ENCODE data around the gene SNX15. TPM values are rescaled to one million over a fixed set of nuclear protein-coding genes. Genes with fewer than 3 reads are reported as not detected.

SNX15 gene
- total RNA-seq, 1 donor from 2014 or later: 17.0 TPM

DNA sequence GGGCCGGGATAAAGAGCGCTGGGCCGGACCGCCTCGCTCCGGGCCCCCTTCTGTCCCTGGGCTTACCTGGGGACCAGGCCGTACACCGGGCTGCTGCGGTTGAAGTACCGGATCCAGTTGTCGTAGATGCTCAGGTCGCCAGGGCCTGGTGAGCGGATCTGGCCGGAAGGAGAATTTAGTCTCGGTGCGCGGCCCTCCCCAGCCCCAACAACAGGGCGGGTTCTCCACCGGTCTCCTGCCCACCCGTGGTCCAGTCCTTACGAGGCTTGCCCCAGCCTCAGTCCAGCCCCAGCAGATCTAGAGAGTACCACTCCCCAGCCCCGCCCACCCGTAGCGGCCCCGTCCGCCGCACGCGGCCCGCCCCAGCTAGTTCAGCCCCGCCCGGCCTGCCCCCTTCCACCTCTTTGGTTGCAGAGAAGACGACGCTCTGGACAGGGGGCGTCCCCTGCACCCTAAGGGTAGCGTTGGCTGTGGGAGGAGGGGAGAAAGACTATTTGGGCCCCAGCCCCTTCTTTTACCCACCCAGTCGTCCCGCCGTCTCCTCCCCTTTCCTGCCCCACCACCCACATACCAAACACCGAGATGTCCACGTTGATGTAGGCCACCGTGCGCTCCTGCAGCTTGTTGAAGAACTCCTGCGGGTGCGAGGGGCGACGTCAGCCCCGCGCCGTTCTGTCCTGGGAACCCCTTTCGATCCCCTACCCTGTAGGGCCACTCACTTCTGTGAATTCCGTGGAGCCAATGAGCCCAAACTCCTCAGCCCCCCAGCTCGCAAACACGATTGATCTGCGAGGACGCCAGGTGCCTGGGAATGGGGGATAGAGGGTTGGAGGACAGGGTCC lies 20.6 kb downstream of the SNX15 start:
- DNase-seq (ENCODE audit: low spot score): no peak
- intact Hi-C loops (cut with DNase I): no loop called here

DNA sequence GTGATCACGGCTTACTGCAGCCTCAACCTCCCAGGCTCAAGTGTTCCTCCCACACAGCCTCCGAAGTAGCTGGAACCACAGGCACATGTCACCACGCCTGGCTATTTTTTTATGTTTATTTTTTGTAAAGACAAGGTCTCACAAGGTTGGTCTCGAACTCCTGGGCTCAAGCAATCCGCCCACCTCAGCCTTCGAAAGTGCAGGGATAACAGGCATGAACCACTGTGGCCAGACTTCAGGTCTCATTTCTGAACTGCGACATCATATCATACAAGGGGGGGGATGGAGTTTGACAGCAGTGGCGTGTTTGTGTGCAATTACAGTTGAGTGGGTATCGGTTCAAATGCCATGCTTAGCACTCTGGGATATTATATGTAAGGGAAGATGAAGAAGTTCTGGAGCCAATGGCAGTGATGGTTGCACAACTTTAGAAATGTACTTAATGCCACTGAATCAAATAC lies 24.2 kb downstream of the SNX15 start:
- DNase-seq (ENCODE audit: low spot score): no peak
- intact Hi-C loops (cut with DNase I): no loop called here

DNA sequence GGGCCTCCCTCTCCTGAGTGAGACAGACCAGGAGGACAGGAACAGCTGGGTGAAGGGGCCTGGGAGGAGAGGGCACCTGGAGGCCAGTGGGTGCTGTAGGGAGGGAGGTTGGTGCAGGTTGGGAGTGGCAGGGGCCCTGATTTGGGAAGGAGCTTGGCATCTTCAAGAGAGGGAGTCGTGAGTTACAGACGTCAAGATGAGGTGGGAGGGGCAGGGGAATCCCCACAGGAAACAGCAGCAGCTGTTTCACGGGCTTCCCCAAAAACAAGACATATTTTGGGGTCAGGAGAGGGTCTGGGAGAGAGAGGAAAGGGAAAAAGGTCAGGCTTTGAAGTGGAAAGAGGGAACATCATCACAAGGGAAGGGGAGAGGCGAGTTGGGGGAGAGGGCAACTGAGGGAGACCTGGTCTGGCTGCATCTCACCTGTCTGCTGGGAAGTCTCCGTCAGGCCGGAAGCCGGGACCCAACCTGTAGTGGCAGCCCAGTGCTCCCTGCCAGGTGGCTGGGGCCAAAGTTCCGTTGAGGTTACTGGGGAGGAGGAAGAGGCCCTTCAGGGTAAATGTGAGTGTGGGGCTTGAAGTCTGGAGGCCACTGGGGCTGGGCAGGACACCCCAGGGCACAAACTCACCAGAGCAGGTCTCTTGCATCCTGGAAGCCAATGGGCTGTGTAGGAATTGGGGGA lies 26.7 kb downstream of the SNX15 start:
- intact Hi-C loops (cut with DNase I): no loop called here
- no peak for DNase-seq (ENCODE audit: low spot score)

DNA sequence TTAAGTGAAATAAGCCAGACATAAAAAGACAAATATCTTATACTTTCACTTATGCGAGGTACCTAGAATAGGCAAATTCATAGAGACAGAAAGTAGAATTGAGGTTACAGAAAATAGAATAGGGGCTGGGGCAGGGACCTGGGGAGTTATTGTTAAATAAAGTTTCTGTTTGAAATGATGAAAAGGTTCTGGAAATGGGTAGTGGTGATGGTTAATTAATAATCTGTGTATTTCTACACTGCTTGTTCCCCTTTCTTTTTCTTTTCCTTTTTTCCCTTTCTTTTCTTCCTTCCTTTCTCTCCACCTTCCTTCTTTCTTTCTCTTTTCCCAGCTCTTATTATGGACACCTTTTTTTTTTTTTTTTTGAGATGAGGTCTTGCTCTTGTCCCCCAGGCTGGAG lies 28.3 kb downstream of the SNX15 start:
- intact Hi-C loops (cut with DNase I): no loop called here
- no peak for DNase-seq (ENCODE audit: low spot score)

DNA sequence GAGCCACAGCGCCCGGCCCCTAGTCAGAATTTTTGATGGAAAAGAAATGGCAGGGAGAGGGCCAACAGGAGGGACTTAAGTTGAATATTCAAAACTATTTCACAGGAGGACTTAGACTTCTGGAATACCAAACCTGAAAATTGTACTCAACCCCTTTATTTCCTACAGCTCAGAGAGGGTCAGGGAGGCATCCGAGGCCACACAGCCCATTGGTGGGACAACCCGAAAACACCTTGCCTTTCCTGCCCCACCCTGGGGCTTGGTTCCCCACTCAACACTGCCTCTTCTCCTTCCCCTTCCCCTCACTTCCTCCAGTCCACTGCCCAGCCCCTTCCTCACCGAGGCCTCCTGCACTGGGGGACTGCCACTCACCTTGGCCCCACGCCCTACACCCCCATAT lies 29.8 kb downstream of the SNX15 start:
- no peak for DNase-seq (ENCODE audit: low spot score)
- intact Hi-C loops (cut with DNase I): no loop called here

DNA sequence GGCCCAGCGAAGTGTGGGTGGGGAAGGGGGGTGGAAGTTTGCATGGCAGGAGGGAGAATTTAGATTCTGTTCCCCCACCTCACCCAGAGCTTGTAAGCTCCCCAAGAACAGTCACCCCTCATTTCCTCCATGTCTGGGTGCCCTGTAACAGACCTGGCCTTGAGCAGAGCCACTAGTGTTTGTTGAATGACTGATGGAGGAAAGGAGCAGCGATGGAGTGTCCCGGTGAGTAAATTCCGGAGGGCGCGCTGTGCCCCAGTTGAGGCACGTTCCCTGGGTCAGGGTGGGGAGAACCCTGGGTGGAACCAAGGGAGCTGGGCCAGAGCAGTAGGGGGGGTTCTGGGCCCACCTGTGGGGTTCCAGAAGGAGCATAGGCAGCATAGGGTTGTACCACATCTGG lies 30.3 kb downstream of the SNX15 start:
- no peak for DNase-seq (ENCODE audit: low spot score)
- intact Hi-C loops (cut with DNase I): no loop called here

DNA sequence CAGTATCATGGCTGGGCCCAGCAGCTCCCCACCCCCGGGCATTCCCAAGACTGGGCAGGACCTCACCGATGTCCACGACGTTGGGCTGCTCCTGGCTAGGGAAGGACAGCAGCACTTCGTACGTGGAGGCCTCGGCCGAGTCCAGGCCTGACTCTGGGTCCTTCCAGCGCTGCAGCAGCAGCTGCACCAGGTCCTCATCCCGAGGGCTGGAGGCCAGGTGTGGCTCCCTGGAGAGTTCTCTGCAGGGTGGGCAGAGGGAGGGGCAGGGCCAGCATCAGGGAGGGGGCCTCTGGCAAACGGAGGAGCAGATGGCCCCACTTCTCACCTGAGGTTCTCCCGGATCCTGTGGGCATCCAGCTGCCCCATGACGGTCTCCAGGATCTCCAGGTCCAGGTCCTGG lies 30.8 kb downstream of the SNX15 start:
- intact Hi-C loops (cut with DNase I): no loop called here
- DNase-seq (ENCODE audit: low spot score): no peak

DNA sequence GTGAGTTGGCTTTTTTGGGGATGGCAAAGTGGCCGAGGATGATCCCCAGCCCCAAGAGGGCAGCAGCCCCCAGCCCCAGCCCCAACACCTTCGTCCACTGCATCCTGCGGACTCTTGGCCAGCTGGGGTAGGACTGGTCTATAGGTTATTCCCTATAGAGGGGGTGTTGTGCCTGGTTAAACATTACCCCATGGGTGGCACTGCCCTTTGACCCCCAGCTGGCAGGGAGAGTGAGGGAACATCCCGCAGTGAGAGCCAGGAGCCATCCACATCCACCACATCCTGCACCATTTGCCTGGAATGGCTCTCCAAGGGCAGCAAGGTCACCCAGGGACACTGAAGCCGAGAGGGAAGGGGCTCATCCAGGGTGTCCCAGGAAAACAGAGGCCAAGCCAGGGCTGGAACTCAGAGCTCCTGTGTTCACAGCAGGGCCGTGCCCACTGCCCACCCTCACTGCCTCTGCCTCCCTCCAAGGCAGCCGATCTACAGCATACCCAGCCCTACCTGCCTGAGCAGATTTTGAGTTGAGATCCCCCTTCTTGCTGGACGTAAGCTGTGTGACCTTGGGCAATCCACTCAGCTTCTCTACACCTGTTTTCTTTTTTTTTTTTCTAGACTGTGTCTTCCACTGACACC lies 31.3 kb downstream of the SNX15 start, which contains the start of gene NAALADL1:
Gene NAALADL1 (minus strand): TSS at position 135 of the 636 bp plus-strand sequence. CDS start 32 bp downstream, at position 103.
- intact Hi-C loops (cut with DNase I): no loop called here
- no peak for DNase-seq (ENCODE audit: low spot score)

DNA sequence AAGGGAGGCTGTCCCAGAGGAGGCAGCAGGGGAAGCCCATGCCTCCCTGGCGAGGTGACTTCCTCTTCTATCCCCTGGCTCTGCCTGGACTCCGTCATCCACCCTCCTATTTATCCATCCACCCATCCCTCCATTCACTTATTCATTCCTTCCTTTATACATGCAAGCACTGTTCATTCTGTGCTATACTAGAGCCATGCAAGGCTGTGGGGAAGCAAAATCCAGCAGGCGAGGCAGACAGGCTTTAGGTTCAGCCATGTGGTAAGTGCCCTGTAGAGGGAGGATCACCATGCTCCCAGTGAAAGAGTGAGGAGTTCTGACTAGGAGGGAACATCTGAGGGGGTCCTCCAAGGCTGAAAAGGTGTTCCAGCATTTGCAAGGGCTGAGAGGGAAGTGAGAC lies 32.3 kb downstream of the SNX15 start:
- intact Hi-C loops (cut with DNase I): no loop called here

DNA sequence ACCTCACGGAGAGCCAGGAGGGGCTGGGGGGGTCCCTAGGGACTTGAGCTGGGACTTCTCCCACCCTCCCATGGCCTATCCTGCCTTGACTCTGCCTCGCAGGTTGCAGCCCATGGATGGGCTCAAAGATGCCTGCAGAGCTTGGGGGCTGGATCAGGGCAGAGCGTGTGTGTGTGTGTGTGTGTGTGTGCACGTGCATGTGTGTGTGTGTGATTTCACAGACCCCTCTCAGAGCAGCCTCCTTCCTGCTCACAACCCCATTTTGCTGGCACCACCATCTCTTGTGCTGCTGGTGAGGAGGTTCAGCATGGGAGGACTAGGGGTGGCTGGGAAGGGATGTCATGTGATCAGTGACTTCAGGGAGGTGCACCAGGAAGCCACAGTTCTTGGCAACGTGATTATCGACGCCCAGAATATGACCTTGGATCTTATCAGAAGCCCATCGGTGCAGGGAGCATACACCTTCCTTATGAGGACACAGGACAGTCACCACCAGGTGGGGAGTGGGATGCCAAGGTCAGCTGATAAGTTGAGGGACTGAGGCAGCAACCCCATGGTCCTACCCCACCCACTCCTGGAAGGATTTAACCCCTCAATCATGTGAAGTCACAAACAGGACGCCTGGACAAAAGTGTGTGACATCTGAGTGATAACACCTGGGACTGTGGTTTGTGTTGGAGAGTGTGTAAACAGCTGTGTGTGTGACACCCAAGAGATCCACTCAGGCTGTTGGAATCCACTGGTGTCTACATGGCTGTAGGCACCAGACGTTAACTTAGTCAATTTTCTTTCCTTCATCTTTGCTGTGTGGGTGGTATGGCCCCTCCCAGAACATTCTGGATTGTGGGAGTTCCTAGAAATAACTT lies 33.0 kb downstream of the SNX15 start:
- DNase-seq (ENCODE audit: low spot score): no peak
- intact Hi-C loops (cut with DNase I): no loop called here

More for the DNA sequence above, 32.3 kb downstream of the SNX15 start:
- no peak for DNase-seq (ENCODE audit: low spot score)

DNA sequence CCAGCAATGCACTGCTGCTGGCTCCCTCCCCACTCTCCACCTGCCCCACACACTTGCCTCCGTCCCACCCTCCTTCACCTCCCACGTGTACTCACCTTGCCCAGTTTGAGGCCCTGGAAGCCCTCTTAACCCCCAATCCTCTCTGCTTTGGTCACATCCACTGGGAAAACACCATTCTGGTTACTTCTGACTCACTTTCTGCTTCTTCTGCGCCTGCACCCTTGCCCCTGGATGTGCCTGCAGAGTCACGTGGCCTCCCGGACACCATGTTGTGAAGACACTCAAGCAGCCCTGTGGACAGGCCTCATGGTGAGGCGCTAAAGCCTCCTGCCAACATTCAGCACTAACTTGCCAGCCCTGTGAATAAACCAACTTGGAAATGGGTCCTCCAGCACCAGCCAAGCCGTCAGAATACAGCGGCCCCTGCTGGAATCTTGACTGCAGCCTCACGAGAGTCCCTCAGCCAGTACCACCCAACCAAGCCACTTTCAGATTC lies 33.7 kb downstream of the SNX15 start:
- no peak for DNase-seq (ENCODE audit: low spot score)
- intact Hi-C loops (cut with DNase I): no loop called here

DNA sequence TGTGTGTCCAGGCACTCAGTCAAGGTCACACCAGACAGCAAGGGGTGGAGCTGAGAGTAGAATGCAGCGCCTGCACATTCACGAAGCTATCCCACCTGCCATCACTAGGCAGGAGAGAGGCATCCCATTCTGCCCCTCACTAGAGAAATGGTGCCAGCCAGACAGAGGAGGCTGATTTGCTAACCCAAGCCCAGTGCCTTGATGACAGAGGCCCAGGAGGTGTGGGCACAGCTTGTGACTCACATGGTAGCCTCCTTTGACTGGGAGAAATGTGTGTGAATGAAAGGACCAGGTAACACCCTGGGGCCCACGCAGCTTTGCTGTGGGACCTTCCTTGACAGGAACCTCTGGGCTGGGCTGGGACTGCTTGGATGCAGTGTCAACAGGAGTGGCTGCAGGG lies 36.3 kb downstream of the SNX15 start:
- DNase-seq (ENCODE audit: low spot score): no peak
- intact Hi-C loops (cut with DNase I): no loop called here

DNA sequence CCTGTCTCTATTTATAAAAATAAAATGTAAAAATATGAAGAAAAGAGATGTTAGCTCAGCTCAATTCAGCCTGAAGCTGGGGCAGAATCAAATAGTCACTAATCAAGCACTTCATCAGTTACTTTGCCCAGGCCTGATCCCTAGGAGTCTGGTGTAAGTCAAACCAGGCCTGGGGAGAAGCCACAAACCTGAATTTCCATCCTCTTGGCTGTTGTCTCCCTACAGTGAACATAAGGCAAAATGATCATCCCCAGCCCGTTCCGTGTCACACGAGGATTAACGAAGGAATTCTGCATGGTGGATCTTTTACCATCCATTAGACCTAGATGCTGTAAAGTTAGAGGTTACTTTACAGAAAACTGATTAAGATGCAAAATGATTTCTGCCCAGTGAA lies 37.6 kb downstream of the SNX15 start:
- intact Hi-C loops (cut with DNase I): no loop called here
- DNase-seq (ENCODE audit: low spot score): no peak

DNA sequence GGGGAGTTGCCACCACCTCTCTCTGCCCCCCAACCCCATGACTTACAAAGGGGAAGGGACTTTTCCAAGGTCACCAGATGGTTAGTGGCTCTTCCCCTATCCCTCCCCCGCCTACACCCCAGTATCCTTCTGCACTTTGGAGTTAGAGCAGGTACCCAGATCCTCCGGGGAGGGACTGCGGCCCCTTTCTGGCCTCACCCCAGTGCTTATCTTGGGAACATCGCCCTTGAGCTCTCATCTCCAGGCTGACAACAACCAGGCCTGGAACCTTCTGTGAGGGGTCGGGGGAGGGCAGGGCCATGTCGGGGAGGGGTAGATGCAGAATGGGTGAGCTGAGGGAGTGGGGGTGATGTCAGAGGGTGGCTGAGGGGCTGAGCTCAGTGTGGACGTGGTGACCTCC lies 38.6 kb downstream of the SNX15 start:
- intact Hi-C loops (cut with DNase I): no loop called here
- DNase-seq (ENCODE audit: low spot score): no peak

DNA sequence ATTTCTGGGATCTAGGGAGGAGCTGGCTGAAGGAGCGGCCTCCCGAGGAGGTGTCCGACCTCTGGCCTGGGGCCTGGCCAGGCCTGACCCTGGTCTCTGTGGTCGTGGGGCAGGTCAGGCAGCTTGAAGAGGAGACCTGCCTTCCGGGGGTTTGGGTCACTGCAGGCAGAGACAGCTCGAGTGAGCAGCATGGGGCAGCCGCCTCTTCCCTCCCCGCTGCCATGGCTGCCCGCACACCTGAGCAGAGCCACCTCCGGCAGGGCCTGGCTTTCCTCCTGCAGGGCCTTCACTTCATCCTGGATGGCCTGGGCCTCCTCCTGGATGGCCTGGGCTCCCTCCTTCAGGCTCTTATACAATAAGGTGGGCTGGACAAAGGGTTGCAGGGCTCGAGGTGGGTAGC lies 39.1 kb downstream of the SNX15 start:
- DNase-seq (ENCODE audit: low spot score): no peak
- intact Hi-C loops (cut with DNase I): no loop called here

DNA sequence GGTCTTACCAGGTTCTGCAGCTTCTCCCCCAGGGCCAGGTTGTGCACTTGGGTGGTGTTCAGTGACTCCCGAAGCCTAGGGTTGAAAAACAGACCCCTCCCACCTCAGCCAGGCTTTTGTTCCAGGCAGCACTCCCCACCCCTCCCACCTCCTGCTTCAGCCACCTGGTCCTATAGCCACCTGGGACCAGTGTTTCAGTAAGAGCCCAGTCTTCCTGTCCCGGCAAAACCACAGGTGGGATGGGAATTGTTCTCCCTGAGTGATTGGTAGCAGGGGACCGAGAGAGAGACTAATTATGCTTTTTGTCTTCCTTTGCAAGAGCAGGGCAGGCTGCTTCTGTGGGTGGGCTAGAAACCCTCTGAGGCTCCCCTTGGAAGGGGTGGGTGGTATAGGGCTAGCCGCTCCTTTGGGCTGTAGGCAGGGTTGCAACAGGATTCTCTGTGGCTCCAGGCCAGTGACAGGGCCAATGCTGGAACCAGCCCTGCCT lies 39.6 kb downstream of the SNX15 start:
- DNase-seq (ENCODE audit: low spot score): no peak
- intact Hi-C loops (cut with DNase I): no loop called here

DNA sequence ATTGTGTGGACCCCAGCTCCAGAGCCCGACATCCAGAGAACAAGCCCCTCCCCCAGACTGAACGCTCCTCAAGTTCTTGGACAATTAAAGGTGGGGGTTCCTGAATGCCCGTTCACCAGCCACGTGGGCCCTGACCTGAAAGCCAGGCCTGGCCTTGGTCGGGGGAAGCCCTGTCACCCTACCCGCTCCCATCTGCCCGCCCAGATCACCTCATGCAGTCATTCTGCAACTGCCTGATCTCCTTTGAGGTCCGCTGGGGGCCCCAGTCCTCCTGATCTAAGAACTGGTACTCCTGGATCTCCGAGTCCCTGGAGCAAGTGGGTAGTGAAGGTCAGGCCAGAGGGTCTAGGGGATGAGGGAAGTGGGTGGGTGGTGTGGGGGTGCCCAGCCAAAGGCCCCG lies 40.2 kb downstream of the SNX15 start:
- DNase-seq (ENCODE audit: low spot score): no peak
- intact Hi-C loops (cut with DNase I): no loop called here

DNA sequence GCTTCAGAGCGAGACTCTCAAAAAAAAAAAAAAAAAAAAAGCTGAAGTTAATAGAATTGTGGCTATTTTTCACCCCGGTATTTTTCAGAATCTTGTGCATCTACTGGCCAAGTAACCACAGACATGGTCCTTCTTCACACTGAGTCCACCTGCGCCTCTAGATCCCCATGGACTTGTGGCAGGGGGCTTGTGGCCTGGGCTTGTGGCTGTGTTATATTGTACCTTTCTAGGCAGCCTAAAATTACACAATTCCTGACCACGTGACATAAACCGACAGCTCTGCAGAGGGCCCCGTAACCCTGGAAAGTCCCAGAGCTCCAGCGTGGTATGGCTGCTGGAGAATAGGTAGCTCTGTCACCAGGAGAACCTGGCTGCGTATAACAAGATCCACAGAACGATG lies 42.0 kb downstream of the SNX15 start:
- DNase-seq (ENCODE audit: low spot score): no peak
- intact Hi-C loops (cut with DNase I): no loop called here

DNA sequence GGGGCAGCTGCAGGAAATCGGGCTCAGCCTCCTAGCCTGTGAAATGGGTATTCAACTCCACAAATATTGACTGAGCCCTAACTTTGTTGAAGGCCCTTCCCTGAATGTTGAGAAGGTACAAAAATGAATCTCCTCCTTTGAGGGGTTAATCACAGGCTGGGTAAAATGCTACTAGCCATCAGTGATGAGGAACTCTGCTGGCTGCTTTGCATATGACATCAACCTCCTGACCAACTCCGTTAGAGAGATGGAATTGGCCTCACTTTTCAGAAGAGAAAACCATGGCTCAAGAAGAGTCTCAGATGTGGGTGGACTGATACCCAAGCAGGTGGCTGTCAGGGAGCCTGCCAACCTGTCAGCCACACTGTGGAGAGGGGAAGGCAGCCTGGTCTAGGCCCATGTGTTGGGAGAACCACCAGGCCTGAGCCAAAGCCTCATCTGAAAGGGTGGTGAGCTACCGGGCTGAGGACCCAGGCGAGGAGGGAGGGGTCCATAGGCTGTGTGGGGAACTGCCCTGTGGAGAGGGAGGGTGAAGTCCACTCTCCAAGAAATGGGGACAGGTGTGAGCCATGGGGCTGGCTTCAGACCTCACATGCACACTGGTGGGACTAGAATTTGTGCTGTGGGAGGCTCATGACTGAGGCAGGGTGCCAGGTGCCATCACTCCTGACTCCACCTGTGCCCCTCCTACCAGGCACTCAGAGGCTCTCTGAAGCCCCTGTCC lies 44.8 kb downstream of the SNX15 start:
- DNase-seq (ENCODE audit: low spot score): no peak
- intact Hi-C loops (cut with DNase I): loop anchor here (10.0 kb wide), 1 partner anchor 227 kb away; the partner anchor contains the start of gene CDC42BPG
